Stimulated activated naive CD4-positive, alpha-beta T cell (primary cell): ENCODE measurements around the gene LEFTY1.
"Not testable (repeated sequence)": the region's sequence is repeated elsewhere in the genome, so short reads cannot be mapped to it uniquely, and the experiment has no call there.

Source experiments
- DNase-seq, 6 experiments: peaks; one replicate each; lab custom pipeline; 2025; lab: John Stamatoyannopoulos, UW

LEFTY1 gene

DNA sequence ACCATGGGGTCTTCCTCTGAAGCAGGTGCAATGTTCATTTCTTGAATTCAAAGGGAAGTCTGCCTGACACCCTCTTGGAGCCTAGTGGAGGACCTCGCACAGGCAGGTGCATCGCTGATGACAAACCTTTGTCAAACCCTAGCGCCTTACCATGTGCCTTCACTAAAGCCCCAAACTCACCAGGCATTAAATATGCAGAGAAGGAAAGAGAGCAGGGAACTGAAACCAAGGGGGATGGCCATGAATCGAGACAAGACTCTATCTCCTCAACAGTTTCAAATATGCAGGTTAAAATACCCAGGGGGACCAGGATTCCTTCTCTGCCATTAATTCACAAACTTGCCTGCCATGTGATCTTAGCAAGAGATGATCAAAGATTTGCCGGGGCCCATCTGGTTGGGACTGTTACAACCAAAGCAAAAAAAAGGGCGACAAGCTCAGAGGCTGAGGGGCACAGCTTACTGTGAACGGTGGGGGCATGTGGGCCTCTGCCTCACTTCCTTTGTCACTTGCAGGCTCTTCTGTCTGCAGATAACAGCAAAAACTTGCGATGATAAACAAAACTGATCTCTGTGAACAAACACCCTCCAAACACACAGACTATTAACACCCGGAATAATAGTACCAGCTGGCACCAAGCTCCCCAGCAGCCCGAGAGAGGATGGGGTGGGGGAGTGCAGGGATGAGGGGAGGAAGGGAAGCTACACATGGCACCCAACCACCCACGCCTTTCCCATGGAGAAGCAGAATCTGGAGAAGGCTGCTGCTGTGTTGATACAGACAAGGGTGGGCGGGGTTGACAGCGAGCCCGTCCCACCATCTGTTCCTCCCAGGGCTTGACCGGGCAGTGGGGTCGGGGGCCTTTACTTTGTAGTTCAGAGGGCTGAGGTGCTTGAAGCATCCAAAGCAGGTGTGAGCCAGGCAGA, 40.7 kb downstream of the LEFTY1 start:
- DNase-seq = peak in 4 of 6 experiments; percentile 8 to 44 (median 20)

DNA sequence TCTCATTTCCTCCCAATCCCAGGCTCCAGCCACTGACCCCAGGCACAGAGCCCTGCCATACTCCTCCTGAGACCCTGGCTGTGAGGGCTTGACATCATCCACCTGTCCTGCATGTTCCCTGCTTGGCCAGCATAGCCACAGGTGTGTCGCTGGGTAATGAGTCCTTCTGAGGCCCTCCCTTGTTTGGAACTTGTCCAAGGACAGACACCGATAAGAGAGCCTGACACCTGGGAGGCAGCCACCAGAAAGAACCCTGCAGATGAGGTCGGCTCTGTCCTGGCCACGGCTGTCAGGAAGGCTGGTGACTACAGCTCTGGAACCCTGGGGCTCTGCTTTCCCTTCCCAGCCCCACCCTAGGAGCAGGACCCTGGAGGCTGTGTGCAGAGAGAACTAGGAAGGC, 41.3 kb downstream of the LEFTY1 start:
- DNase-seq = no peak

DNA sequence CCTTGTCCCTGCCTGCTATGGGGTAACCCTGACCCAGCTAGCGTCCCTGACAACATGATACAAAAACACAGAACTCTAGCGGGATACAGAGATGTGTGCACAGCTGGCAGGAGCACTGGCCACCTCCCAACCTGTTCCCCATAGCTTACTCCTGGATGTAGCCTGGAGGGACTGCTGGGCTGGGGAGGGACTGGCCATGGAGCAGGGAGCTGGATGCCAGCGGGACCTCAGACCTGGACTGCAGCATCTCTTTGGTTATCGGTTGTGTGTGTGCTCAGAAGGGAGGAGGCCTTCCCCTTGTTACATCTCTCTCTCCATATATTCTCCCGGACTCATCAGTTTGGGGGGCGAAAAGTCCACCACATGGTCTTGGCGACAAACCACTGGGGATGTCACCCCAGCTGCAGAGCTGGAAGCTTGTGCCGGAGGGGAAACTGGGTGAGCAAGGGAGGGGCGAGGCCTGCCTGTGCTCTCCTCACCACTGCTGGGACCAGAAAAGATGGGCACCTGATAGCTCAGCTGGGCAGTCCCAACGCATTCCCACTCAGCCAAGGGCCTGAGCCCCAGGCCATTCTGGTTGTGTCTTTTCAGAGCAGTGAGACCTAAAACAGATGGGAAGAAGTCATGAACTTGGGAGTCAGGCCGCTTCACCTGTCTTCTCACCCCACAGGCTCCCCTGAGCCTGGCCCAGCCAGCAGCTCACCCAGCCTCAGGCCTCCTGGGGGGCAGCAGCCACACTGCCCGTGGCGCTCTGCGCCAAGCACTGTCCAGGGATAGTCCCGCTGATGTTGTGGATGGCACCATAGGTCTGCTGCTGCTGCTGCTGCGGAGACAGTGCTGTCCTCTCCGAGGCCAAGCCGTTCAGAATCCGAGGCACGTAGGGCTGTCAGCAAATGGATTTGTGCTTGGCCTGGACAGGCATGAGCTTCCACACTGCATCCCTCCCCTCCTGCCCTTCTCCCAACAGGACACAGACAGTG, 42.3 kb downstream of the LEFTY1 start:
- no peak for DNase-seq

DNA sequence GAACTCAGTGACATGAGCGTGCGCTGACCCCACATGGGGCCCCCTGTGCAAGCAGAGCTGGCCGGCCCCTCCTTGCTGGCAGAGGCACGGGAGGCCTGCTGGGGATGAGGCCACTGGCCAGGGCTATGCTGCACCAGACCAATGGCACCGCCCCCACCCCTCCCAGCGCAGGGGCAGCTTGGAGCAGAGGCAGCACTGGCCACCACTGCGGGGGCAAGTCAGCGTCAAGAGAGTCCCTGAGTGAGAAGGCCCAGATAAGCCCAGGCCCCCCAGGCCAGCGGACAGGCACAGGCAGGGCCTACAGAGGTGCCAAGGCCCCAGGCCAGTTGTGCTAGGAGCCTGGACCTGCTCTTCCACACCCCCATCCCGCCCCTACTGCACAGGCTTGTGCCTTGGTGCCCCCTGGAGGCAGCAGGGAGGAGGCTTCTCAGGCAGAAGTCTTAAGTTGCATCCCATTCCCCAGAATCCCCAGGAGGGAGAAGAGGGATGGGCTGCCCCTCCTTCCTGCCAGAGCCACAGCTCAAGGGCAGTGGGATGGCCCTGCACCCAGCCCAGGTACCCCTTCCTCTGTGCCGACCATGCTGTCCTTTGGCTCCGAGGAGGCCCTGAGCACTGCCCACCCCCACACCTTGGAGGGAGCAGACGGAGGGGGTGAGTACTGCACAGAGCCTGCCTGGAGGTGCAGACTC, 43.2 kb downstream of the LEFTY1 start:
- DNase-seq = peak in 4 of 6 experiments; percentile 15 to 46 (median 31)

DNA sequence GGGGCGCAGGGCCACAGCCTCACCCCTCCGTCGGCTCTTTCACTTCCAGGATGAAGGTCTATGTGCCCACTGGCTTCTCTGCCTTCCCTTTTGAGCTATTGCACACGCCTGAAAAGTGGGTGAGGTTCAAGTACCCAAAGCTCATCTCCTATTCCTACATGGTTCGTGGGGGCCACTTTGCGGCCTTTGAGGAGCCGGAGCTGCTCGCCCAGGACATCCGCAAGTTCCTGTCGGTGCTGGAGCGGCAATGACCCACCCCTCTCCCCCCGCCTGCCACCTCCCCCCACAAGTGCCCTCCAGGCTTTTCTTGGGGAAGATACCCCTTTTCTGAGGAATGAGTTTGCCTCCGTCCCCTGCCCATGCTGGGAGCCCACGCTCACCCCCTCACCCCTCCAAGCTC, 43.8 kb downstream of the LEFTY1 start:
- no peak for DNase-seq

DNA sequence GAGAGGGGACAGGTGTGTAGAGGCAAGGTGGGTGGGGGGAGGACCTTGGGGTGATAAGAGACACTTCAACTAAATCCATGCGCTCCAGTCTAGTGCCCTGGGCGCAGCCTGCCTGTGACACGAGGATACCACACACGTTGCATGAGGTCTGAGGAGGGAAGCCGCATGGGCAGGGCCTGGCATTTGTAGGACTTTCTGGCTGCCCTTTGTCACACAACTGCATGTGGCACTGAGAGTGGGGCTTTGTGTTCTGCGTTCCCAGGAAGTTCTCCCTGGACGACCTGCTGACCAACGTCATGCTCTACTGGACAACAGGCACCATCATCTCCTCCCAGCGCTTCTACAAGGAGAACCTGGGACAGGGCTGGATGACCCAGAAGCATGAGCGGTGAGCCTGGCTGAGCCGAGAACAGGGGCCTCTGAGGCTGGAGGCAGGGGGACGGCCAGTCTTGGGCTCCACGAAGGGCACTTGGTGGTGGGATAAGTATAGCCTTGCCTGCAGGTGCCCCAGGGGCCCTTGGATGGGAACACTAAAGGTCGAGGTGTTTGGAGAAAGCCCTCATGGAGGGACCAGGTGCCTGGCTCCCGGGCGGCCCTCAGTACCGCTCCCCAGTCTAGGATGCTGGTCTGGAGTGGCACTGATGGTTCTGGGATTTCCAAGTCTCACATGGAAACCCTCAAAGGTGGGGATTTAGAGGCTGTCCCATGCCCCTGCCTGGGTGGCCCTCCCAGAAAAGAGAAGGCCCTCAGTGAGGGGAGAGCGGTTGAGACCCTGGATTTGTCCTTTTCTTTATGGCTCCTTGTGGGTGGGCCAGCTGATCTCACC, 44.5 kb downstream of the LEFTY1 start:
- no peak for DNase-seq

DNA sequence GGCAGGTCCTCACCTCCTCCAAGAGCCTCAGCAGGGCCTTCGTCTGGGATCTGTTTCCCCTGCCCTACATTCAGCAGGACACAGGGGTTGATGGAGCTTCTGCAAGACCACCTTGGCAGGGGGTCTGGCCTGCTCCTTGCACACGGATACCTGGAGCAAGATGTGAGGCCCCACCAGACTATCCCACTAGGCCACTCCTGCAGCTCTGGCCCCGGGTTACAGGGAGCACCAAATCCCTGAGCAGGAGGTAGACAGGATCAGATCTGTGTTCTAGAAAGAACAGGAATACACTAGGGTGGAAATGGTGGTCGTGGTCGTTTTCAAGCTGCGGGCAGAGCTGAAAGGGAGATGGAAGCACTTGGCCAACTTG, 45.5 kb downstream of the LEFTY1 start:
- no peak for DNase-seq

DNA sequence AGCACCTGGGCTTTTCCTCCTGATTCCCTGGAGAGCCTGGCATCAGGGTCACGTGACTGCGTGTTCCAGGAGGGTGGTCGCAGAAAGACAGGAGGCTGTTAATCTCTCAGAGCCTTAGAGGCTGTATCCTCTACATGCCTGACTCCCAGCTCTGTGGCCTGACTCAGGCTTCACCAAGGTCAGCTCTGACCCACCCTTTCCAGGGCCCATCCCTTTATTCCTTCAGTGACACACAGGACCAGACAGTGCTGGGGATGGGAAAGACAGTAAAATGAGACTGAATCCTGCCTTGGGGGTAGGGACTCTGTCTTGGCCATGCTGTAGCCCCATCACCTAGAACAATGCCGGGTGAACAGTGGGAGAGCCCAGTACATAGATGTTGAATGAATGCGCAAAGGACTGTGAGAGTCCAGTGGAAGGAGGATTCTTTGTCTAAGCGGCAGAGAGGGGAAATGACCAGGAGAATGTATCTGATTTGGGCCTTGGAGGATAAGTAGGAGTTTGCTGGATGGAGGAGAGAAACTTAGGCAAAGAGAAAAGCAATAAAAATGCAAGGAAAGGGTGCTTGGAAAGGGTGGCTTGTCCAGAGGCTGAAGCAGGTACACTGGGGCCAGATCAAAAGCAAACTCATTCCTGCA, 46.0 kb downstream of the LEFTY1 start:
- no peak for DNase-seq

DNA sequence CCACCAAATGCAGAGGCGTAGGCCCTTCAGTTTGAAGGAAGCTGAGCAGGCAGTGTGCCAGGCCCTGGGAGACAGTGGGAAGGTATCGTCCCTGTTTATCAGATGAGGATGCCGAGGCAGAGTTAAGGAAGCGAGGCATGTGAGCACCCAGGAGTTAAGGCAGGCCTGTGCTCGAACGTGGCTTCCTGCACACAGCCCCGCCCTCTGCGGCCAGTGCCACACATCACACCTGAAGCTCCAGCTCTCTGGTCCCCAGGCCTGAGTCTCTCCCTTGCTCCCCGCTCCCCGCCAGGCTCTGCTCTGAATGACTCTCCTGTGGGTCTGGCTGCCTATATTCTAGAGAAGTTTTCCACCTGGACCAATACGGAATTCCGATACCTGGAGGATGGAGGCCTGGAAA, 46.9 kb downstream of the LEFTY1 start:
- DNase-seq = no peak

DNA sequence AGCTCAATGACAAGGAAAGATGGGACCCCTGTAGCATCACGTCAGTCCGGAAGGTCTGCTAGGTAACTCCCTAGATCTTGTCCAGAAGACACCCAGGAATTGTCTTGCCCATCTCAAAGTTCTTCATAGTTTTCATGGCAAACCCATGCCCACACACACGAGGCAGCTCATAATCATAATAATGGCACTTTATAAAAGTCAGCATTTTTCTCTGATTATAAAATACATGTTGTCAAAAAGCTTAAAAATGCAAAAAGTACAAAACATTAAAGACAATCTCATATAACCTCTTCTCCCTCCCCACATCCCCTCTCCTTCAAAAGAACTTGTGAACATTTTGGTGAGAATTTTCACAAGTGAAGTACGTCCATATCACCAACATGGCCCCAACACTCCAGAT, 48.2 kb downstream of the LEFTY1 start:
- DNase-seq = no peak

DNA sequence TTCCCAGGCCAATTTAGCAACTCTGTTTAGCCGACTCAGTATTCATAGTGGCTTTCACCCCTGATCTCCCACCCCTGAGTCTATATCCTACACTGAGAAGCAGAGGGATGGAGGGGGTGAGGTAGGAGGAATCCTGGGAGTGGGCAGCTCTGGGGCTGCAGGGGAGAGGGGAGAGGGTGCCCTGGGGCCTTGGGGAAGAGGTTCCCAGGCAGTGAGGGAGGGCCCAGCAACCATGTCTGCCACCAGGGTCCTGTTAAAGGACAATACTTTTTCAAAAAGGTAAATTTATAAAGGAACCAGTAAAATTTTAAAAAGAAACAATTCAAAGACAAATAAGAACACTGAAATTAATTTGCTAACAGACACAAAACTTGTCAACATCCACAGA, 48.7 kb downstream of the LEFTY1 start:
- no peak for DNase-seq

DNA sequence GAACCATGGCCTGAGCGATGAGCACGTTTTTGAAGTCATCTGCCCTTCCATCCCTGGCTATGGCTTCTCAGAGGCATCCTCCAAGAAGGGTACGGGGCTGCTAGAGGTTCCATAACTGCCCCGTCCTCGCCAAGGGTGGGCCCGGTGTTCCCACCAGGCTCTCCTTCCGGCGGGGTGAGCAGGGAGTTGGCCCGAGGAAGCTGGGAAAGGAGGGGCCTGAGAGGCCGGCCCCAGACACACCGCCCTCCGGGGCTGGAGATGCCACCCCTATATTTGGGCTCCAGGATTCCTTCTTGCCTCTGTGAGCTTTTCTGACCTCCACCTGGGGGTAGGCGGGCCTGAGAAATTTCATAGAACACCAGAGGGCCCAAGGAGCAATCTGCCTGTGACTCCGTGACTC, 50.2 kb downstream of the LEFTY1 start:
- no peak for DNase-seq

DNA sequence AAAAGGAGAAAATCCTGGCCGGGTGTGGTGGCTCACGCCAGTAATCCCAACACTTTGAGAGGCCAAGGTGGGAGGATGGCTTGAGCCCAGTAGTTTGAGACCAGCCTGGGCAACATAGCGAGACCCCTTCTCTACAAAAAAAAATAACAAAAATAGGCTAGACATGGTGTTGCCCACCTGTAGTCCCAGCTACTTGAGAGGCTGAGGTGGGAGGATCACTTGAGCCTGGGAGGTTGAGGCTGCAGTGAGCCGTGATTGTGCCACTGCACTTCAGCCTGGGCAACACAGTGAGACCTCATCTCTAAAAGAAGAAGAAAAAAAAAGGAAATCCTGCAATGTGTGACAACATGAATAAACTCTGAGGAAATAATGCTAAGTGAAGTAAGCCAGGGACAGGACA, 52.6 kb downstream of the LEFTY1 start:
- not testable (repeated sequence) for DNase-seq
